A549 (cell line): ENCODE results near the gene LRRC45. TPM values are rescaled to one million over a fixed set of nuclear protein-coding genes. Genes with fewer than 3 reads are reported as not detected.

Source experiments
- ATAC-seq, 2 experiments: fragments of 200-7000 bp in 1 of 2; fragments of >200 bp in 1 of 2; cut with Nextera tagmentation in 1 of 2; cut with Tn5 transposase in 1 of 2; 3 replicates each; pipeline versions ENCODE4 v1.8.0 to v1.9.1; 2018 to 2020; ENCODE audit warnings: mild to moderate bottlenecking in 1 of 2, moderate library complexity in 1 of 2
- CTCF ChIA-PET: fragments of 300-600 bp; sonication (Branson Sonifier 250); formaldehyde crosslinking; extraction: SDS; loops from one replicate; lab custom pipeline; 2021; ENCODE audit warnings: antibody characterized with exemption, inconsistent platforms; lab: Yijun Ruan, JAX
- POLR2A ChIA-PET: fragments of 350-600 bp; formaldehyde crosslinking; extraction: SDS; loops from one replicate; lab custom pipeline; 2021; ENCODE audit warnings: antibody characterized with exemption, inconsistent platforms; lab: Yijun Ruan, JAX
- DNase-seq, 2 experiments: peaks; one replicate each; pipeline versions ENCODE4 v3.0.0 to v3.0.0-alpha.2; 2011 to 2016; ENCODE audit warnings: low read depth in 1 of 2, low spot score in 1 of 2
- FAIRE-seq: peaks from 2 replicates; lab custom pipeline; 2011; peaks lifted over from hg19 to GRCh38; lab: Jason Lieb, UNC
- H3K27ac ChIP-seq, 2 experiments: fragments of >200 bp; sonication (Bioruptor Twin); formaldehyde crosslinking; 3 replicates each; pipeline ENCODE4 v1.5.1; 2016 to 2017
- H3K4me1 ChIP-seq: fragments of >200 bp; sonication (Bioruptor Twin); formaldehyde crosslinking; 3 replicates; pipeline ENCODE4 v1.6.1; 2016
- H3K4me2 ChIP-seq: fragments of >200 bp; sonication (Bioruptor Twin); formaldehyde crosslinking; 3 replicates; pipeline ENCODE4 v1.6.1; 2016
- H3K4me3 ChIP-seq: fragments of >200 bp; sonication (Bioruptor Twin); formaldehyde crosslinking; 3 replicates; pipeline ENCODE4 v1.5.1; 2016
- H3K9me3 ChIP-seq: fragments of >200 bp; sonication (Bioruptor Twin); formaldehyde crosslinking; 3 replicates; pipeline ENCODE4 v1.6.1; 2016
- CBX8 ChIP-seq: fragments of 200-600 bp; sonication (generic); IDR thresholded peaks from 2 replicates; pipeline ENCODE4 v1.6.1; 2016
- E2F6 ChIP-seq: IDR thresholded peaks from 2 replicates; pipeline ENCODE4 v1.6.1; 2012; ENCODE audit warnings: low read depth, borderline replicate concordance
- EHMT2 ChIP-seq: fragments of 200-600 bp; sonication (generic); IDR thresholded peaks from 2 replicates; pipeline ENCODE4 v1.6.1; 2016; ENCODE audit warnings: antibody characterized with exemption, low read depth, mild to moderate bottlenecking, moderate library complexity
- FOSB ChIP-seq: fragments of 250-450 bp; sonication (Bioruptor Pico); IDR thresholded peaks from 2 replicates; pipeline ENCODE4 v1.5.0; 2020; ENCODE audit warnings: mild to moderate bottlenecking, moderate library complexity
- FOSL2 ChIP-seq, 2 experiments: fragments of 450-650 bp in 1 of 2; fragments of >200 bp in 1 of 2; sonication (Bioruptor Twin) in 1 of 2; formaldehyde crosslinking; IDR thresholded peaks; 2 replicates each; pipeline versions ENCODE4 v1.5.0 to v1.6.1; 2016 to 2020; ENCODE audit warnings: mild to moderate bottlenecking in 1 of 2, moderate library complexity in 1 of 2
- KDM5A ChIP-seq: fragments of 200-600 bp; sonication (generic); IDR thresholded peaks from 2 replicates; pipeline ENCODE4 v1.6.1; 2016; ENCODE audit warnings: antibody characterized with exemption, mild to moderate bottlenecking
- MAFK ChIP-seq: fragments of 450-650 bp; IDR thresholded peaks from 2 replicates; pipeline ENCODE4 v1.6.1; 2014; ENCODE audit not compliant: partially characterized antibody
- NR3C1 ChIP-seq: fragments of >200 bp; sonication (Bioruptor Twin); formaldehyde crosslinking; IDR thresholded peaks from 3 replicates; pipeline ENCODE4 v1.6.1; 2017
- PHF8 ChIP-seq: fragments of 200-600 bp; sonication (generic); IDR thresholded peaks from 2 replicates; pipeline ENCODE4 v1.6.1; 2016; ENCODE audit warnings: low read depth, mild to moderate bottlenecking, antibody characterized with exemption, moderate library complexity, borderline replicate concordance
- RAD21 ChIP-seq, 2 experiments: fragments of >200 bp in 1 of 2; sonication (Bioruptor Twin) in 1 of 2; formaldehyde crosslinking in 1 of 2; IDR thresholded peaks in 1 of 2; conservative IDR thresholded peaks in 1 of 2; 2 replicates in 1 of 2; 3 replicates in 1 of 2; pipeline ENCODE4 v1.6.1; 2012 to 2018; ENCODE audit warnings: inconsistent platforms in 1 of 2
- RFX5 ChIP-seq: fragments of 450-650 bp; IDR thresholded peaks from 2 replicates; pipeline ENCODE4 v1.7.1; 2014; ENCODE audit warnings: antibody characterized with exemption, mild to moderate bottlenecking, moderate library complexity
- RNF2 ChIP-seq: fragments of 200-600 bp; sonication (generic); IDR thresholded peaks from 2 replicates; pipeline ENCODE4 v1.6.1; 2016; ENCODE audit warnings: low read depth, mild to moderate bottlenecking, antibody characterized with exemption, moderate library complexity, borderline replicate concordance
- SMC3 ChIP-seq: fragments of >200 bp; sonication (Bioruptor Twin); formaldehyde crosslinking; IDR thresholded peaks from 3 replicates; pipeline ENCODE4 v1.6.1; 2018; ENCODE audit warnings: inconsistent platforms
- TP53 ChIP-seq: fragments of 250-450 bp; sonication (Bioruptor Pico); IDR thresholded peaks from 2 replicates; pipeline ENCODE4 v1.5.0; 2021; ENCODE audit warnings: mild to moderate bottlenecking, moderate library complexity
- ZC3H11A ChIP-seq: fragments of 450-650 bp; IDR thresholded peaks from 2 replicates; pipeline ENCODE4 v1.6.1; 2014; ENCODE audit warnings: antibody characterized with exemption, mild to moderate bottlenecking
- ZFP36 ChIP-seq: fragments of 450-650 bp; IDR thresholded peaks from 2 replicates; pipeline ENCODE4 v1.6.1; 2014; ENCODE audit warnings: borderline replicate concordance; ENCODE audit not compliant: partially characterized antibody
- WGBS: methylation state at CpG from one replicate; pipeline ENCODE4 v1.1.6; 2017; ENCODE audit errors: missing lambda C conversion rate; 5-methylcytosine and 5-hydroxymethylcytosine counted together
- polyA plus RNA-seq, 4 experiments: library from polyadenylated mRNA; depleted of rRNA in 3 of 4; stranded (reverse); fragments of >200 nt; fragmentation: RNase III in 1 of 4; extraction: RNeasy Plus Mini Kit Qiagen cat#74134 plus additional on column Dnase treatment in 1 of 4; gene quantifications; 2 replicates in 3 of 4; 3 replicates in 1 of 4; pipeline ENCODE4 v1.2.3, GENCODE V29; 2011 to 2017
- TF ChIP-seq, protein P1 (sequence below): fragments of 250-450 bp; sonication (Bioruptor Pico); IDR thresholded peaks from 2 replicates; pipeline ENCODE4 v1.5.0; 2020; ENCODE audit warnings: low read depth, mild to moderate bottlenecking, moderate library complexity
- TF ChIP-seq, protein P2 (sequence below): IDR thresholded peaks from 2 replicates; pipeline ENCODE4 v1.6.1; 2012

The LRRC45 gene
- polyA plus RNA-seq, 2 of the 4 experiments (the other 2 are of a cell fraction): 6.4 to 24.5 TPM

- FAIRE-seq (no peak), DNase-seq (no peak), ATAC-seq (no peak)
- H3K4me2 ChIP-seq: no peak overlapping the region
- peaks cover 49% of the 10 kb centered on the region for H3K4me1 ChIP-seq
- H3K27ac ChIP-seq: peak overlapping the region in 1 of 2 experiments; percentile 93; a peak in 5 of 6 replicates
- no peaks in the 10 kb centered on the region for H3K9me3 ChIP-seq
- no peak for TF ChIP-seq KDM5A
- ChIA-PET CTCF (interaction anchor here (0.6 to 33.2 kb wide), 4 partner anchors 13 to 133 kb away, joined by 3 to 794 read pairs (median 107); partner anchors contain the start of genes CENPX, LRRC45, NOTUM and RAC3), POLR2A (no interaction called here)
- no peak overlapping the region for H3K4me3 ChIP-seq
- WGBS: 94% methylated on average over 5 of the region's 6 CpGs
Measured at GRCh38 chr17:82007228-82007494, 15.9 kb upstream of the LRRC45 start.

- TF ChIP-seq, protein P1, sequence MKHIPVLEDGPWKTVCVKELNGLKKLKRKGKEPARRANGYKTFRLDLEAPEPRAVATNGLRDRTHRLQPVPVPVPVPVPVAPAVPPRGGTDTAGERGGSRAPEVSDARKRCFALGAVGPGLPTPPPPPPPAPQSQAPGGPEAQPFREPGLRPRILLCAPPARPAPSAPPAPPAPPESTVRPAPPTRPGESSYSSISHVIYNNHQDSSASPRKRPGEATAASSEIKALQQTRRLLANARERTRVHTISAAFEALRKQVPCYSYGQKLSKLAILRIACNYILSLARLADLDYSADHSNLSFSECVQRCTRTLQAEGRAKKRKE (CRISPR knock-in tag): no peak
- TF ChIP-seq, protein P2, sequence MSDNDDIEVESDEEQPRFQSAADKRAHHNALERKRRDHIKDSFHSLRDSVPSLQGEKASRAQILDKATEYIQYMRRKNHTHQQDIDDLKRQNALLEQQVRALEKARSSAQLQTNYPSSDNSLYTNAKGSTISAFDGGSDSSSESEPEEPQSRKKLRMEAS: no peak
- TF ChIP-seq PHF8 (no peak), SMC3 (no peak), FOSL2 (IDR thresholded peaks at IDR 0.05) (no peak), FOSL2 (CRISPR knock-in tag; IDR thresholded peaks at IDR 0.05) (no peak)
- H3K4me1 ChIP-seq: peaks cover 44% of the 10 kb centered on the region
- ATAC-seq: no peak
- ChIA-PET POLR2A (no interaction called here), CTCF (interaction anchor here (0.7 to 33.2 kb wide), 5 partner anchors 11 to 43 kb away, joined by 3 to 794 read pairs (median 16); partner anchors contain the start of genes CENPX, LRRC45, NOTUM and RAC3)
- 97% methylated on average over 28 of the region's 30 CpGs for whole genome bisulfite sequencing
- H3K9me3 ChIP-seq: no peaks in the 10 kb centered on the region
- H3K4me3 ChIP-seq: no peak overlapping the region
- no peak for FAIRE-seq
- no peak for DNase-seq
- no peak overlapping the region for H3K4me2 ChIP-seq
- peak overlapping the region in 1 of 2 experiments; percentile 93; a peak in 4 of 6 replicates for H3K27ac ChIP-seq
Measured at GRCh38 chr17:82007495-82008257, 15.4 kb upstream of the LRRC45 start.

GRCh38 chr17:82008258-82008940 lies 14.7 kb upstream of the LRRC45 start:
- Histone ChIP-seq H3K27ac (peak overlapping the region in 1 of 2 experiments; percentile 93; a peak in 1 of 6 replicates), H3K9me3 (no peaks in the 10 kb centered on the region), H3K4me2 (no peak overlapping the region), H3K4me3 (no peak overlapping the region), H3K4me1 (peaks cover 37% of the 10 kb centered on the region)
- POLR2A ChIA-PET: no interaction called here
- ATAC-seq: no peak
- no peak for FAIRE-seq
- 94% methylated on average over 19 of the region's 26 CpGs for WGBS
- no peak for DNase-seq
- CTCF ChIA-PET: interaction anchor here (0.7 to 33.2 kb wide), 8 partner anchors 9 to 294 kb away, joined by 3 to 794 read pairs (median 4); partner anchors contain the start of genes CENPX, LRRC45, NOTUM and RAC3
- TF ChIP-seq PHF8 (no peak), EHMT2 (no peak), ZC3H11A (no peak), FOSB (CRISPR knock-in tag) (no peak), MAFK (no peak), RFX5 (no peak), RNF2 (no peak), NR3C1 (no peak), CBX8 (no peak), ZFP36 (no peak), E2F6 (no peak), KDM5A (no peak), RAD21 (conservative IDR thresholded peaks at IDR 0.05 in 1 of 2, IDR thresholded peaks at IDR 0.05 in 1 of 2) (no peak), TP53 (CRISPR knock-in tag) (no peak)
